GM21786 (cell line): ENCODE measurements around the gene VPS39.
"Not testable (repeated sequence)": the region's sequence is repeated elsewhere in the genome, so short reads cannot be mapped to it uniquely, and the experiment has no call there.

Experiments used
- ATAC-seq: cut with Tn5 transposase; IDR thresholded peaks from one replicate; pipeline ENCODE4 v1.9.1; 2021; ENCODE audit not compliant: unreplicated experiment

VPS39 gene

DNA sequence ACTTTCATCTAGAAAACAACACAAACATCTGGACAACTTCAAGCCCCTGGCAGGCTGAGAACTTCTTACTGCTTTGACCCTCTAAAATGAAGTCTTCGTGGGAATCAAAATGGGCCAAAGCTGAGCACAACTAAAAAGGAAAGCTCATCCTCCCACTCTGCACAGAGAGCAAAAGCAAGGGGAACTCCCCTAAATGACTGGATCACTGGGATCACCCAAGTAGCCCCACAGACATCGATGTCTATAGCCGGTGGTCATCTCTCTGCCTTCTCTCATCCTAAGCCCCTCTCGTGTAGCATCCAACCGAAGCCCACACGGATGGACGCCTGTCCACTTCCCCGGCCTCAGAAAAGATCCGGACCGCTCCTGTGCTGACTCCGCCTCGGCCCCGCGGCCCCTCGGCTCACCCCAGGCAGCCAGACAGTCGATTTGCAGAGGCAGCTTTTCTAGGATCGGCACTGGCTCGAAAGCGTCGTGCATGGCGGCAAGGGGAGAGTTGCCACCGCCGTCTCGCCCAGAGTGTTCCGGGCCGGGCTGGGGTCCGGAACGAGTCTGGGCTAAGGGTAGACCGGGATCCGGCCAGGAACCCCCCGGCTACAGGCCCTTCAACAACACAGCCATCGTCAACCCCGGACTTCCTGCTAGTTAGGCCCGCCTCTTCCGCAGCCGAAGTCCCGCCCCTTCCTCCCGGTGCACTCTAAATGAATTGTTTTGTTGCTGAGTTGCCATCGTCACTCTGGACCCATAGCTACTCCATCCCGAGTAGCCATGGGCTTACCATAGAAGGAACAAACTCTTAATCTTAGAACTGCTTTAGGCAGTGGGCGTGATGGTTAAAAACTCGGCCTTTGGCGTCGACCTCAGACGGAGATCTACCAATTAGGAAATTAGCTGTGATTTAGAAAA lies at the start of gene VPS39:
Gene VPS39 (minus strand): TSS at position 631 of the 906 bp plus-strand sequence. CDS start 151 bp downstream, at position 480.
- peak; percentile 93 for ATAC-seq

DNA sequence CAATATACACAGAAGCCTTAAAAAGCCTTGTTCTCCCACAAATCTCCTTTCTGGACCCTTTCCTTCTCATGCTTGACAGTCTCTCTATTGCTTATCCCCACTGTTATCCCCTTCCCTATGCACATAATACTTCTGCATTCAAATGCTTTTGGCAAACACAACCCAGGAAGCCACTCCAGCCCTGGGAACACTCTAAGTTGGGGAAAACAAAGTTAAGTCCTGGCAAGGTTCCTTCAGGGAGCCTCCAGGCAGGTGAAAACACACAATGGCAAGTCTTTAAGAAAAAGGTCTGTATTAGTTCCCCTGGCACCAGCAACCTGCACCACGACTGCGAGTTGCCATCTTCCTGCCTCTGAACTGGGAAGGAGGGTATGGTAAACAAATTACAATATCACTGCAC lies 45.2 kb upstream of the VPS39 start:
- no peak for ATAC-seq

GRCh38 chr15:42240823-42241222 lies 32.7 kb upstream of the VPS39 start:
- no peak for ATAC-seq

GRCh38 chr15:42239528-42240182 lies 31.6 kb upstream of the VPS39 start:
- no peak for ATAC-seq

GRCh38 chr15:42233107-42233506 lies 25.0 kb upstream of the VPS39 start:
- no peak for ATAC-seq

- no peak for ATAC-seq
Measured at GRCh38 chr15:42232606-42233005, 24.5 kb upstream of the VPS39 start.

- no peak for ATAC-seq
Measured at GRCh38 chr15:42231088-42231487, 23.0 kb upstream of the VPS39 start.

- not testable (repeated sequence) for ATAC-seq
Measured at GRCh38 chr15:42228981-42229380, 20.9 kb upstream of the VPS39 start.

- no peak for ATAC-seq
Measured at GRCh38 chr15:42228036-42228435, 19.9 kb upstream of the VPS39 start.

- ATAC-seq, result no peak
Measured at GRCh38 chr15:42226648-42227047, 18.5 kb upstream of the VPS39 start.

DNA sequence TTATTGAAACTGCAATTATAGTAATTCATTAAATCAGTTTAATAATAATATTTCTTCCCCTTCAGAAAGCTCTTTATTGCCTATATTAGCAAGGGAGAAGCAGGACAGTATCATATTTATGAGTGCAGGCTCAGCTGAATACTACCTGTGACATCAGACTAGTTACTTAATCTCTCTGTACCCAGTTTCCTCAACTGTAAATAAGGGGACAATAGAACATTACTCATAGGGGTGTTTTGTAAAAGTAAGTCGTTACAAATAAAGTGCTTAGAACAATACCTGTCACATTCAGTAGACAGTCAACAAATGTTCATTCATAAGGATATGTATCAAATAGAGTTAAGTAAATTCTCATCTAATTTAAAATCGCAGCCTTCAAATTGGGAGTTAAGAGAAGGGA lies 12.1 kb upstream of the VPS39 start:
- ATAC-seq, result no peak

DNA sequence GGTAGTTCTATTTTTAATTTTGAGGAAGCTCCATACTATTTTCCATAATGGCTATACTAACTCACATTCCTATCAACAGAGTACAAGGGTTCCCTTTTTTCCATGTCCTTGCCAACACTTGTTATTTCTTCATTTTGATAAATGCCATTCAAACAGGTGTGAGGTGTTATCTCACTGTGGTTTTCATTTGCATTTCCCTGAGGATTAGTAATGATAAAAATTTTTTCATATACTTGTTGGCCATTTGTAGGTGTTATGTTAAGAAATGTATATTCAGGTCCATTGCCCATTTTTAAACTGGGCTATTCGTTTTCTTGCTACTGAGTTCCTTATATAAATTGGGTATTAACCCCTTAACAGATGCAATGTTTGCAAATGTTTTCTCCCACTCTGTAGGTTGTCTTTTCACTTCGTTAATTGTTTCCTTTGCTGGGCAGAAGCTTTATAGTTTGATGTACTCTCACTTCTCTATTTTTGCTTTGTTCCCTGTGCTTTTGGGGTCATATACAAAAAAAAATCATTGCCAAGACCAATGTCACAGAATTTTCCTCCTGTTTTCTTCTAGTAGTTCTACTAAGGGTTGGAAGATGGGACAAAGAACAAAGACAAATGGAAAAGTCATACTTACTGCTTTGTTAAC lies 11.0 kb upstream of the VPS39 start:
- no peak for ATAC-seq

GRCh38 chr15:42217568-42217967 lies 9.5 kb upstream of the VPS39 start:
- no peak for ATAC-seq

DNA sequence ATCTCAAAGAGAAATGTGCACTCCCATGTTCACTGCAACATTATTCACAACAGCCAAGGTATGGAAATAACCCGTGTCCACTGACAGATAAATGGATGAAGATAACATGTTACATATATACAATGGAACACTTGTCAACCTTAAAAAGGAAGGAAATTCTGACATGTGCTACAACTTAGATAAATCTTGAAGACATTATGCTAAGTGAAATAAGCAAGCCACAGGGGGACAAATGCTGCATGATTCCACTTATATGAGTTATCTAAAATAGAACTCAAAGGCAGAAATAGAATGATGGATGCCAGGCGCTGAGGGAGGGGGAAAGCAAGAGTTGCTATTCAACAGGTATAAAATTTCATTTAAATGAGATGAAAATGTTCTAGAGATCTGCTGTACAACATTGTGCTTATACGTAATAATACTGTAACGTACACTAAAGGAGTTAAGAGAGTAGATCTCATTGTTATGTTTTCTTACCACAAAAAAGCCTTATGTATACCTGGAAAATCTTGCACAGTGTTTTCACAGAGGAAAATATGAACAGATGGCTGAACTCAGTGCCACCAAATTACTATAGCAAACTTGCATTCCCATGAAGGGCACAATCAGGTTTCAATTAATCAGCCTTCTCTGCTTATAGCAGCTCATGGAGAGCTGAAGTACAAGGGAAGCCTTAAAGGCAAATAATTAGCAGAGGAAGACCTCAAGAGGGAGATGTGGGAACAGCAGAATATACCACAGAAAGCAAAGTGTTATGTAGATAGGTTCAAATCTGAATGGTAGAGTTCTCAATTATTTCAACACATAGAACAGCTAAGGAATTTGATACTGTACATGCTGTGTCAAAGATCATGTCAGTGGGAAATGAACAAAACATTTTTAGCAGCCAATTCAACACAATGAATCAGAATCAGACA lies 8.1 kb upstream of the VPS39 start:
- no peak for ATAC-seq

DNA sequence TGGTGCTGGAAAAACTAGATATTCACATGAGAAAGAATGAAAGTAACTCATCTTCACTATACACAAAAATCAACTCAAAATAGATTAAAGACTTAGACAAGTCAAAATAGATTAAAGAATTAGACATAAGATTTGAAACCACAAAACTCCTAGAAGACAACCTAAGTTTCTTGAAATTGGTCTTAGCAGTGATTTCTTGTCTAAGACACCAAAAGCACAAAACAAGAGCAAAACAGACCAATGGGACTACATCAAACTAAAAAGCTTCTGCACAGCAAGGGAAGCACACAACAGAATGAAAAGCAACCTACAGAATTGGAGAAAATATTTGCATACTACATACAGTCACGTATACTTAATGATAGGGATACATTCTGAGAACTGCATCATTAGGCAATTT lies 6.5 kb upstream of the VPS39 start:
- no peak for ATAC-seq

DNA sequence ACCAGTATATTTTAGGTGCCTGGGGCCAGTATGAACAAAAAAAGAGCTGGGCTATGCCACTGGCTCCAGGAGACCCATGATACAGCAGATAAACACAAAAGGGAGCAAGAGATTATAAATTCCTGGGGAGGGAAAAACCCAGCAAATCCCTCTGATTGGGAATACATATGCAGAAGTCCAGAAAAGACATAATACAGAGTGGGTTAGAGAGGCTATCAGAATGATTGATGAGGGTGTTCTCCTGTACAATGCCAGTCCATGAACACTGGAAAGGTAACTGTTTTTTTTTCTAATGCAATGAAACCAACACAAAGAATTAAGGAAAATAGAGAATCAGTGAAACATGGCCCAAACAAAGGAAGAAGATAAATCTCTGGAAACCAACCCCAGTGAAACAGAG lies 5.4 kb upstream of the VPS39 start:
- ATAC-seq, result no peak

DNA sequence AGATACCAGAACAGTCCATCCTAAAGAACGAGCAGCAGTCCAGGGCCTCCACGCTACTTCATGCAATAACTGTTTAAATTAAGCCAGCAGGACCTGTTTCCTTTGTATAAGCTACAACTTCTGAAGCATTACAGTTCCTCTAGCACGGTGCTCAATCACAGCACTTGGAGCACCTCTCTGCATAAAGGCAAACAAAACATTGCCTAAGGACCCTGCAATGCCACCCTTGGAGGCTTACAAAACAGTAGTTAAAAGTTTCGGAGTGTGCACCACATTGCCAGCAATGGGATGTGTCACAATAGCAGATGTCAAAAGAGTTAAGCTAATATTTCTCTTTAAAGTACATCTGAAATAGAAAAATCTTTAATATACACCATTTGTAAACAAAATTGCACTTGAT lies 2.6 kb upstream of the VPS39 start:
- ATAC-seq, result no peak

DNA sequence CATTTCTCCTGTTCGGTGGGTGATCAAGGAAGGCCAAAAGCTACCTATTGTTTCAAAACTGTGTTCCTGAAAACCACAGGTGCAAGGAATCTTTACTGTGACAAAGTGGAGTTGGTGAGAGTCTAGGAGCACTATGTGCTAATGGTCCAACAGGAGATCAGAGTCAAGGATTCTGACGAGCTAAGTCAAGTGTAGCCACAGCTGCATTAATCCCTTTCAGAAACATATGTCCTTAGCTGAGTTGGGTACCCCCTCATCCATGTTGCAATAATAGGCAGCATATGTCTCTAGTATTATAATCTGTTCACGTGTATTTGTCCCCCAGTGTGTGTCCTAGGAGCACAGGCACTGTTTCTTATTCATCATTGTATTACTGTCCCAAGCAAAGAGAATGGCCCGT lies 1.7 kb downstream of the VPS39 start:
- ATAC-seq, result no peak

- no peak for ATAC-seq
Measured at GRCh38 chr15:42203891-42204290, 4.2 kb downstream of the VPS39 start.

DNA sequence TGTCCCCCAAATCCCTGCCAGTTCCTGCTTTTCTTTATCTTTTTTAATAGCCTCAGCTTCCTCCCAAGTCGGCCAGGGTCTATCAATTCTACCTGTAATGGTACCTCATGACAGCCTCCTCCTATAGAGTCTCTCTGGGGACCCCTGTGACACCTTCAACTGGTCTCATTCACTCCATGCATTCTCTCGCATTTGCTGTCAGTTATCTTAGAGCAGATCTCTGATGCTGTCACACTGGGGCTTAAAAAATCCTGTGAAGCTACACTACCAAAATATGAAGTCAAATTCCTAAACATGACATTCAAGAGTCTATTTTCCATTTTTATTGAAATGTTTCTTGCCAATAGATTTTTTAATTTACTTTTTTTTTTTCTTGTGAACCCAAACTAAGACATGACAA lies 5.5 kb downstream of the VPS39 start:
- ATAC-seq, result no peak

GRCh38 chr15:42201801-42202200 lies 6.3 kb downstream of the VPS39 start:
- ATAC-seq, result no peak
